ENCODE data around the gene CIDEA. TPM values are rescaled to one million over a fixed set of nuclear protein-coding genes. Genes with fewer than 3 reads are reported as not detected.
A peak's percentile ranks its signal among the peaks of the same experiment; 100 is the strongest.
"Not testable (repeated sequence)": the region's sequence is repeated elsewhere in the genome, so short reads cannot be mapped to it uniquely, and the experiment has no call there.

Gene CIDEA
- total RNA-seq, 1 donor from 2014 or later, result not detected

DNA sequence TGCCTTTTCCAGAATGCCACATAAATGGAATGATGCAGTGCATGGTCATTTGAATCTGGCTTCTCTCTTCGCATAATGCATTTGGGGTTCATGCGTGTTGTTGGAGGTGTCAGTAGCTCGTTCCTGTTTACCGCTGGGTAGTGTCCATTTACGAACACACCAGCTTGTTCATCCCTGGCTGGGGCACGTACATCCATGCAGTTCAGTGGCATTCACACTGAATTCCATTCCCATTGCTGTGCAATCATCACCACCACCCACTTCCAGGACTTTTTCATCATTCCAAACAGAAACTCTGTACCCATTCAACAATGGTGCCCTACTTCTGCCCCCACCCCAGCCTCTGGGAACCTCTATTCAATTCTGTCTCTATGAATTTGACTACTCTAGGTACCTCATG is 14.7 kb upstream of the CIDEA start:
- no peak for DNase-seq (ENCODE audit: low read depth)

DNA sequence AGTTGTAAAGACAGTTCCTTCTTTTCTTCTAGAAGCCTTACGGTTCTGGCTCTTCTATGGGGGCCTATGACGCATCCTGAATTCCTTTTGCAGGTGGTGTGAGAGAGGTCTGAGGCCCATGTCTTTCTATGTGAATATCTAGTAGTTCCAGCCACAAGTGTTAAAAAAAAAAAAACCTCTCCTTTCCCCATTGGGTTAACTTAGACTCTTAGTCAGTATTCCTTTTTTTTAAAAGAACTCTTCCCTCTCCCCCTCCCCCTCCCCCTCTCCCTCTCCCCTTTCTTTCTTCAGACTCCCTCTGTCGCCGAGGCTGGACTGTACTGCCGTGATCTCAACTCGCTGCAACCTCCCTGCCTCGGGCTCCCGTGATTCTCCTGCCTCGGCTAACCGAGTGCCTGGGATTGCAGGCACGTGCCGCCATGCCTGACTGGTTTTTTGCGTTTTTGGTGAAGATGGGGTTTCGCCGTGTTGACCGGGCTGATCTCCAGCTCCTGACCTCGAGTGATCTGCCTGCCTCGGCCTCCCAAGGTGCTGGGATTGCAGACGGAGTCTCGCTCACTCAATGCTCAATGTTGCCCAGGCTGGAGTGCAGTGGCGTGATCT is 11.4 kb upstream of the CIDEA start:
- no peak for DNase-seq (ENCODE audit: low read depth)

DNA sequence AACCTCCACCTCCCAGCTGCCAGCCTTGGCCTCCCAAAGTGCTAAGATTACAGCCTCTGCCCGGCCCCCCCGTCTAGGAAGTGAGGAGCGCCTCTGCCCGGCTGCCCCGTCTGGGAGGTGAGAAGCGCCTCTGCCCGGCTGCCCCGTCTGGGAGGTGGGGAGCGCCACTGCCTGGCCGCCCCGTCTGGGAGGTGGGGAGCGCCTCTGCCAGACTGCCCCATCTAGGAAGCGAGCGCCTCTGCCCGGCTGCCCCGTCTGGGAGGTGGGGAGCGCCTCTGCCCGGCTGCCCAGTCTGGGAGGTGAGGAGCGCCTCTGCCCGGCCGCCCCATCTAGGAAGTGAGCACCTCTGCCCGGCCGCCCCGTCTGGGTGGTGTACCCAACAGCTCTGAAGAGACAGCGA is 10.9 kb upstream of the CIDEA start:
- DNase-seq (ENCODE audit: low read depth), result not testable (repeated sequence)

DNA sequence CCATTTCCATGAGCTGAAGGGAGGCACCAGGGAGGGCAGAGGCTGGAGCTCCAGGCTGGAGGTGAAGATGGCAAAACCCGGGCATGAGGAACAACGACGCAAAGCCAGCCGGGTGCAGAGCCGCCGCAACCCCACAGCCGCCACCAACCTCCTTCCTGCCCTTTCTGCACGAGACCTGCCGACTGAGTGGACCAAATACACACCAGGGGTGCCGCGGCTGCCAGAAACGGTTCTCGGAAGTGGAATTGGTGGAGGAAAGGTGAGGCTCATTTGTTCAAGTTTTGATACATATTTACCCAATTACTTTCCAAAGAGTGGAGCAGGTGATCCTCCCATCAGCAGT is 8.4 kb upstream of the CIDEA start:
- DNase-seq (ENCODE audit: low read depth), result no peak

DNA sequence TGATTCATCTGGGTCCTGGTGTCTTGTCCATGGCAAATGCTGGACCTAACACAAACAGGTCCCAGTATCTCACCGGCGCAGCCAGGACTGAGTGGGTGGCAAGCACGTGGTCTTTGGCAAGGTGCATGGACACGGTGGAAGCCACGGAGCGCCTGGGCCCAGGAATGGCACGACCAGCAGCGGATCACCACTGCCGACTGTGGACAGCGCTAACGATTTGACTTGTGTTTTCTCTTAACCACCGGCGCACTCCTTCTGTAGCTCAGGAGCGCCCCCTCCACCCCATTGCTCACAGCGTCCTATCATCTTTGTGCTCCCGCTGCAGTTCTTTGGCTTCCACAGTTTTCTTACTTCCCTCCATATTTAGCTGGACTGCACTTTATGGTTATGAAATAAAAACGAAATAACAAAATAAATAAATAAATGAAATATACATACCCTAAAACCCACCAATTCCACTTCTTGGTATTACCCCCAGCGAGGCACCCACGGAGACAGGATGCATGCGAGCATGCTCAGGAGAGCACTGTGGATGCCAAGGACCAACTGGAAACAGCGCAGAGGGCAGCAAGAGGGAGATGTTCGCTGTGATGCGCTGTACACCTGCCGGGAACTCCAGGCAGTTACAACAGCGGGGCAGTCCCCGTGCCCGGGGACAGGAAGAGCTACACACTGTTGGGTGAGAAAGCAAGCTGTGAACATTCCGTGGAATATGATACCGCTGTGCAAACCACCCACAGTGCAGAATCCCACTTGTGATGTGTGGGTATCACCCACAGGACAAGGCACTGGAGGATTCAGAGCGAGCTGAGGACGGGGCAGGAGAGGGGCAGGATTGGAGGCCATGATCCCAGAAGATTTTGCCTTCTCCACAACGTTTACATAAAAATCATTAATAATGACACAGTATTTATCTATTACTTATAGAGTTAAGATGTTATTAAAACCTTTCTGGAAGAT is 7.0 kb upstream of the CIDEA start:
- no peak for DNase-seq (ENCODE audit: low read depth)

DNA sequence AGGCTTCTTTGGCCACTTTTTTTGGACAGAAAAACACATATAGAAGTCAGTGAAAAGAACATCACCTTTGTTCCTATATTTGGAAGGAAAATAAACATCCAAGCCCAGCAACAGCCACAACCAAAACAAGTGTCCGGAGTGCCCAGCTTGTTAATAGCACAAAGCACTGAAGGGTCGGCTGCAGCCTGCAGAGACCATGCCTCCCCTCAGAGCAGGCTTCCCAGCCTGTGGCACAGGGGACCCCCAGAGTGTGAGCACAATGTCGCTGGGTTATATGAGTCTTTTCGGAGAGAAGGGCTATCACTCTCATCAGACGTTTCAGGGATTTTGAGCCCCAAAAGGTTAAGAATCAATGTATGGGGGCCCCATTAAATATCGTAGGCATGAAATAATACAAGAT is 6.2 kb upstream of the CIDEA start:
- DNase-seq (ENCODE audit: low read depth), result no peak

DNA sequence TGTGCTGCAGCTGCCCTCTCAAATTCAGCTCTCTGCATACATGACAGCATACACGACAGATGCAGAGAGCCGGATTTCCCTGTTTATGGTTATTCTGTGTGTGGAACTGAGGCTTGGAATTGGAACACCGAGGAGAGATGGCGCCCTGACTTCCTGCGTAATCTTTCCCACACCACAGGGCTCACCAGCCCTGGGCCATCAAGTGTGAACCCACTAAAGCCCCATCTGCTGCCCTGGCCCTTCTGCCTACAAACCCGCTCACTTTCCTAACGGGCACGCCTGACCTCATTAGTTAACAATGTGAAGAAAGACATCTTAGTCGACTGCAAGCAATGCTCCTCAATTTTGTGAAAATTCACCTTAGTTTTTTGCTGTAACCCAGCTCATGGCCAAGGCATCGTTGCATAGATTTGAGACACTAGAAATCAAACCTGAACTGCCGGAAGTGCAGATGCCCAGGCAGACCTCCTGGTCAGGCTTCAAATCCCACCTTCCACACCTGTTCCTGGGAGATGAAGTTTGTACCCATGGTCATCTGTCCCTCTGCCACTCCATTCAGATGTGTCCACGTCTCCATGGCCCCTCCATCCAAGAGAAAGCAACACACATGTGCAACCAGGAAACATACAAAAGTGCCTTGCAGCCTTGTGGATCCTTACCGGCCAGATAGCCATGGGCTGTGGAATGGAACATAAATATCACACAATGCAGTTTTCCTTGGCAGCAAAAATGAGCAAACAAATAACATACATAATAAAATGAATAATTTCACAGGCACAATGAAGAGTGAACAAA is 5.0 kb upstream of the CIDEA start:
- no peak for DNase-seq (ENCODE audit: low read depth)

DNA sequence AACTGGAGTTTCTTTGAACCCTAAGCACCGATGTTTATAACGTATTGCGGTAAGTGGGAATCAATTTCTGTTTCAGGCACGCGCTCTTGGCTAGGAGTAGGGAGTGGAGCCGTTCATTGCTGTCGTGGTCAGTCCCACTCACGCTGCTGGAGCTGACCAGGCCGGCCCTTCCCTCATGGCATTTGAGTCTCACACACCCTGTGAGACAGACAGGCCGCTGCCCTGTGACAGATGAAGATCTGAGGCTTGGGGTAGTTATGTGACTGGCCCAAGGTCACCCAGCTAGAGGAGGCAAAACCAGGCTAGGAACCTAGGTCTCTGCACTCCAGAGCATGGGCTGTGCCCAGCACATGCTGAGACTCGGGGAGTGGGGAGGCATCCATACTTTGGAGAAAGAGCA is 2.9 kb upstream of the CIDEA start:
- DNase-seq (ENCODE audit: low read depth), result no peak

DNA sequence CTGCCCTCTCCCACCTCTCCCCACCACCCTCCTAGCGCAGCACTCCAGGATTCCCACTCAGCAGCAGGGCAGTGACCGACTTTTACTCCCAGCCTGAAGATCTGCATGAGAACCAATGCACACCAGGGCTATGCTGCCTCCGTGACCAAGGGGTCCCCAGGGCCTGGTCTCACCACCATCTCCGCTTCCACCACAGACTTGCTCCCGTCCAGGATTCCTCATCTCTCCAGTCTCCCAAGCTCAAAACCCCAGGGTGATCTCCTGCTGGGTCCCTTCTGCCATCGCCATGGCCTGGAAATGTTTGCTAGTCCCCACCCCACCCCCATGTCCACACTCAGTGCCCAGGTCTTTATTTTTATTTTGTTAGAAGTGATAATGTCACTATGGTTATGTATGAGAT is 2.1 kb upstream of the CIDEA start:
- no peak for DNase-seq (ENCODE audit: low read depth)

DNA sequence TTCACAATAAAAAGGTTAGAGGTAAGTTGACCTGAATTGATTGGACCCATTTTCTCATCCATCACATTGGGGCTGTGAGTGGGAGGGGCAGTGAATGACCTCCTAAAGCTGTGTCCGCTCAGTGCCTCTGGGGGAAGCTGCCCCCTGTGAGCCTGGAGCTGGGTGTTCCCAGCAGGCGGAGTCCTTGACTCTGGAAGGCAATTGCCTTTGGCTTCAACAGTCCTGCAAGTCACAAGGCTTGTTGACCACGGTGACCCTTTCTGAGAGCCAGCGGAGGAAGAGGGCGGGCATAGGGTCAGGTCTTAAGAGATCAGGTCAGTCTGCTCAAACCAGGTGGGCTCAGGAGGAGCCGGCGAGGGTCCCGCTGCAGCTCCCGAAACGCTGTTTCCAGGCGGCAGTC is 1.1 kb upstream of the CIDEA start:
- DNase-seq (ENCODE audit: low read depth), result no peak

DNA sequence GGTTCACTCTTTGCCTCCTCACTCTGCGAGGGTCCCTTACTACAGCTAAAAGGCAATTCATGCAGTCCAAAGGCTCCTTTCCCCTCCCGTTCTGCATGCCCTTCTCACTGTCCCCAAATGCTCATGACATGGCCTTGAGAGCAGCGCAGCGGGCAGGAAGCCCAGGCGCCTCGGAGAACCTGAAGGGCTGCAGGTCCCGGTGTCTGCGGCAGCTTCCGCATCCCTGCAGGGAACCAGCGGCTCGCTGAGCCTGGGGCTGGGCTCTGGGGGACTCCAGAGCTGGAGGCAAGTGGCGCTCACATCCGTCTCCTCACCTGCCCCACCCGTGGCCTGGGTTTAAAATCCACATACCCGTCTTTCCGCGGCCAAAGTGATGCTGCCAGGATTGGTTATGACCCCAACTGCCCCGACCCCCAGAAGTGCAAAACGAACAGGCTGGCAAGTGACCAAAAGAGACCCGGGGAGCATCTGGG is 462 bp upstream of the CIDEA start:
- no peak for DNase-seq (ENCODE audit: low read depth)

DNA sequence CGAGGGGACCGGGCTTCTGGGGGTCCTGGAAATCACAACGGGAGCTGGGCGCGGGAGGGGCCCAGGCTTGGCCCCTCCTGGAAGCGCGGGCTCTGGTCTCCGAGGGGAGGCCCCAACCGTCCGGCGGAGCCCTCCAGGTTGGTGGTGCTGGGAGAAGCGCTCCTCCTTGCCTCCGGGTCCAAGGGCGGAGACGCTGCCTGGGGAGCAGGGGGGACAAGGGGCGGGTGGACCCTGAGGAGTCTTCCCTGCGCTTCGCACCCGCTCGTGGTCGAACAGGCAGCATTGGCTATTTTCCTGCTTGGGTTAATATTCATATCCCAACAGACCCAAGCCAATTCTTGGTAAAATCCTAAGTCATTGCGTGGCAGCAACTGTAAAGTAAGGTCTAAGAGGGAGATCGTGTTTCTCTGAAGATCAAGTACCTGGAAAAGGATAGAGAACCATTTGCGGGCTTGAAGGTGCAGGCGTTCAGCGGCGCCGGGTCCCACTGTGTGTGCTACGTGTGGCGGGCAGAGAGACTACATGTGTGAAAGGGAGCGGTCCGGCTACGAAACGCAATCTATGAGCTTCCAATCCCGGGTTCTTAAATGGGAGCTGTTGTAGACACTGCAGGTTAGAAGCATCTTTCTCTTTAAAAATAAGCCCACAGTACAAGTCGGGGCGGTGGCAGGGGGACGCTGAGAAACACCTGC is 805 bp downstream of the CIDEA start:
- DNase-seq (ENCODE audit: low read depth), result no peak

DNA sequence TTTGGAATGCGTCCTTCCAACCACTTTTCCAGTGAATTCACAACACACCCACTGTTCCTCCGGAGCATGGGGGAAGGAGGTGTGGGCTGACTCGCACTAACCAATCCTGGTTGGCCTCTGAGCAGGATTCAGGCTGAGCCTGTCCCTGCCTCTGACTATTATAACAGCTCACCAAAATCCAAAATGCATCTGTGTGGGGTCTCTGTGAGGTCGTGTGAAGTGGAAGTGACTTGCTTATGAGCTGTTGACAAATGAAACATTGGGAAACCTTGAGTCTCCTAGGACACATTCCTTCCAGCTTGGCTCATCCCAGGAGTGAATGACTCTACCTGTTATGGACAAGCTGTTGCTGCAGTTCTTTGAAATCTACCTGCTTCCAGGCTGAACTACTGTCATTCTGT is 1.5 kb downstream of the CIDEA start:
- peak; percentile 71 for DNase-seq (ENCODE audit: low read depth)

DNA sequence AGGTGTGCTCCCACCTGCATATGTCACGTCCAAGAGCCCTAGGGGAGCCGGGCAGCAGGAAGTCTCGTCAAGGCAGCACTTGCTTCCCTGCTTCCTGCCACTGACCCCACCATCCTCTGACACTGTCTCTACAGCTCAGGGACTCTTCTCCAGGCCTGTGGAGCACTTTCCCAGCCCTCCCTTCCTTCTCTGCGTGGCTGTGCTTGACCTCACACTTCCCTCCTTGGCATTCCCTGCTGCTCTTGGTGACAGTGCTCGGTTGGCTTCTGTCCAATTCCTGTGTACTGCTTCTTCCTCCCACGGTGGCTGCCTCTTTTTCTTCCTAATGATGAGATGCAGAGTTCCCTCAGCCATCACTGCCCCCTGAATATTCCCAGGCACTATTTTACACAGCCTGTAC is 2.8 kb downstream of the CIDEA start:
- no peak for DNase-seq (ENCODE audit: low read depth)

DNA sequence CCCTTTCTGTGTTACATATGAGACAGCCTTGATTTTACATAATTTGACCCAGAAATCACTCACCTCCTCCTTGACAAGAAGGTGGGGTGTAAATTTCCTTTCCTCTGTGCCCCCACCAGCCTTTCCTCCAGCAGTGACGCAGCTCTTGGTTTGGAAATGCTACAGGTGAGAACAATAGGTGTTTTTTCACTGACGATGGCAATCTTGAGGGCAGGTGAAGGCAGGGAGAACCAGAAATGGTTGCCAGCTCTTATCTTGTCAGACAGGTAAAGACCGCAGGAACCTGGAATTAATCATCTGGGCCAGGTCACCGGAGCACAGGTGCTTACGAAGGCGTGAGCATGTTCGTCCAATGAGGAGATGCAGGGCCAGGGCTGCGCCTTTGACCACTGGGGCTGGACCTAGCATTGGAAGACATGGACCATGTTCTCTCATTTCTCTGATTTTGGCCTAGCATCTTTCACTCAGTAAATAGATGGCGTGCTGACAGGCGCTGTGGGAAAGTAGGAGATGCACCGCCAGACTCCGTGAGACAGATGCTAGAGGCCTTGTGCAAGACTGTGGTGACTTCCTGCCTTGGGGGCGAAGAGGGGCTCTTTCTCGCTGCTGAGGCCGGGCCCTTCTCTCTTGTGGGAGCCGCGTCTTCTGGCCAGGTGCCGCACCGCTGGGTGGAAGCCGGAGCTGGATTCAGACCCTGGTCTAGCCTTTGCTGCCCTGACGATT is 4.0 kb downstream of the CIDEA start:
- no peak for DNase-seq (ENCODE audit: low read depth)

DNA sequence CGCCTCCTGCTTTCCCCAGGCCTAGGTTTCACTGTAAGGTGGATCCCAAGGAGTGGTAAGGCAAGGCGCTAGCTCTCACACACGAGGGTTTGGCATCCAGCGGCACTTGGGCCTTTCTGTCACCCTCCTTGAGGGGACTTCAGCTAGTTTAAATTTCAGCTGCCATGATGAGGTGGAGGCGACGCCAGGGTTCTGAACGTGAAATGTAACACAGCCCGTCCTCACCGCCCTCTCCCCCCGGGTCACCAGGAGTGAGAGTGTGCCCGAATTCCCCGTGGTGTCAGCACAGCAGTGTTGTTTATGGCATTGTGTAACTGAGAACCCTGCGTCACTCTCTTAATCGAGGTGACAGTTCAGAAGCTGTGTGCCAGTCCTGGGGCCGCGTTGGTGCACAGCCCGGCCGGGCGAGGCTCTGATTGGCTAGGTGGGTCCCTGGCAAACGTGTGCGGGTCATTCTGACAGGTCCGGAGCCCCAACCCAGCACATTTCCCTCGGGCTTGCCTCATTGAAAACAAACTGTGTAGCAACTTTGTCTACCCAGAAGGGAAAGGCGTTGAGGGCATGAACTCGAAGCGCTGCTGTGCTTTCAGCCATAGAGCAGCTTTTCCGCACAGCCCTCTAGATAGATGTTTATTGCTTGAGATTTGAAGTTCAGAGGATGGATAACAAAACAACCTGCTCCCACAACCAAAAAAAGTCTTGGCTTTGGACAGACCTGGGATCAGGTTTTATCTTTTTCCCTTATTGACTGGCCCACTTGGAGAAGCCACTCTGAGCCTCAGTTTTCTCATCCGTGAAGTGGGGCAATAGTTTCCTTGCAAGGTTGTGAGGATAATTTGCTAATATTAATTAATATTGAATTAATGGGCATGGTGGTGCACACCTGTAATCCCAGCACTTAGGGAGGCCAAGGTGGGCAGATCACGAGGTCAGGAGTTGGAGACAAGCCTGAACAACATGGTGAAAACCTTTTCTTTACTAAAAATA is 4.9 kb downstream of the CIDEA start:
- no peak for DNase-seq (ENCODE audit: low read depth)

DNA sequence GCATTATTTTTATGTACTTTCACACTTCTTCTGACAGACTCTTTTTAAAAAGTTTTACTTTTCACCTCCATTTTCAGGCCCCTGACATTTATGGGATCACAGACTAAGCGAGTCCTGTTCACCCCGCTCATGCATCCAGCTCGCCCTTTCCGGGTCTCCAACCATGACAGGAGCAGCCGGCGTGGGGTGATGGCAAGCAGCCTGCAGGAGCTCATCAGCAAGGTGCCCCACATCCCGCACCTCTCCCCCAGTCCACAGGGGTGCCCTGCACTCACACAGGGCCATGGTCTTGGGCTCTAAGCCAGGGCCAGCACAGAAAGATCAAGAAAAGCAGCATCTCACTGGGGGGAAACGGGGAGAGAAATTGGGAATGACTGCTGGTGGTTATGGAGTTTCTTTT is 8.6 kb downstream of the CIDEA start:
- DNase-seq (ENCODE audit: low read depth), result no peak

DNA sequence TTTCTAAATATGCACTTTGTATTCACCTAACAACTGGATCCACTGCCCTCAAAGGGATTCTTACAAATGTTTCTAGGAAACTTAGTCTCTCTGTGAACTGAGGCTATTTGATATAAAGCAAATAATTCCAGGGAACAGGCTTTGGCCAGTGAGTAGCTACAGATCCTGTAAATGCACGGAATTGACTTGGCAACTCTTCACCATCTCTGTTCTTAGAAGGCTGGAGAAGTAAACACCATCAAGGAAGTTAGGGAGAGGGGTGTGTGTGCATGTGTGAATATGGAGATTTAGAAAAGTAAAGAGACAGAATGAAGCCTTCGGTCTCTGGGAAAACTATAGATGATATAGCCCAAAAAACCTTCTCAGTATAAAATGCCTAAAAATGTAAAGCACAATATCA is 10.7 kb downstream of the CIDEA start:
- no peak for DNase-seq (ENCODE audit: low read depth)

DNA sequence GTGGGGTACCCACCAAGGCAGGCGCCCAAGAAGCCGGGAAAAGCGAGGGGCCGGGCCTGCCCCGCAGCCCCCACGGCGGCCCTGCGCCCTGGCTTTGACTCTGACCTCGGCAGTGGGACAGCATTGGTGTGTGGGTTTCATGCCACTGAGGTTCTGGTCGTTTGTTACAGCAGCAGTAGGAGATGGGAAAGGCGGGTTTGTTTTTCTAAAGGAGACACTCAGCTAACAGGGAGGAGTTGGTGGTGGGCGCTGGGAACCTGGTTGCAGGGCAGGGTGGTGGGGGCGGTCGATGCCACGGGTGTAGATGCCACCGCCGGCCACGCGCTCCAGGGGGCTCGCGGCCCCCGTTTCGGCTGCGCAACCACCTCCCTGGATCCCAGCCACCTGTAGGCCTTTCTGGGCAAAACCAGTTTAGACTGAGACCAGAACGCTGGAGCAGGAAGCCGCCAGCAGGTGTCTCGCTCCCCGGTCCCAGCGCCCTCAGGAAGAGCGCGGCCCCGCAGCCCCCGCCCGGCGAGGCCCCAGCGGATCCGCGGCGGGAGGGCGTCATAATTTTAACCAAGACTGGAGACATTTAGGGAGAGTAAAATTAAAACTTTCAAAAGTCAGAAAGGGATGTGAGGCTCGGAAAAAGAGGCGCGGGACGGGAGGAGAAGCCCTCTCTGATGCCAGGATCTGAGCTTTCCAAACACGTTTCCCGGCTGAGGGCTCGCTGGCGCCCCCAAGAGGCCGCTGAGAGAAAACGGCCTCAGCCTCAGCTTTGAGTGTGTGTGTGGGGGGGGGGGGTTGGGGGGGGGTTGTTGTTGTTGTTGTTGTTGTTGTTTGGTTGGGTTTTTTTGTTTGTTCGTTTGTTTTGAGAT is 17.4 kb downstream of the CIDEA start:
- DNase-seq (ENCODE audit: low read depth), result peak; percentile 54

Measured in renal cortical epithelial cell (primary cell).